Fibroblast of skin of abdomen (primary cell): ENCODE data around the gene ROR1.

Source experiments
- DNase-seq: peaks from one replicate; pipeline ENCODE4 v3.0.0-alpha.2; 2013

The ROR1 gene

DNA sequence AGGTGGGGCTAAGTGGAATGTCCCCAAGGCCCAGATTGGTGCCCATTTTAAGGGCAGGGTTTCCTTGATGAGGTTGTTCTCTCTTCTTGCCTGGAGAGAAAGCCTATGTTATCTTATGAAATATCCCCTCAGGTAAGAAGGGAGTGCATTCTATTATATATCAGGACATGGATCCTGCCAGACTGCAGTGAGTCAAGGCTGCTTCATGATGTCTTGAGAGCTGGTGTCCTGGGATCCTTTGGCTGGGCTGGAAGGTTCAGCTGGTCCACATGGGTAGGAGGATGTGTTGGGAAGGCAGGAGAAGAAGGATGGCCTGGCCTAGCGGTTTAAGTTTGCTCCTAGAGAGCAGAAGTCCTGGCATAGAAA, 207.6 kb downstream of the ROR1 start:
- no peak for DNase-seq

DNA sequence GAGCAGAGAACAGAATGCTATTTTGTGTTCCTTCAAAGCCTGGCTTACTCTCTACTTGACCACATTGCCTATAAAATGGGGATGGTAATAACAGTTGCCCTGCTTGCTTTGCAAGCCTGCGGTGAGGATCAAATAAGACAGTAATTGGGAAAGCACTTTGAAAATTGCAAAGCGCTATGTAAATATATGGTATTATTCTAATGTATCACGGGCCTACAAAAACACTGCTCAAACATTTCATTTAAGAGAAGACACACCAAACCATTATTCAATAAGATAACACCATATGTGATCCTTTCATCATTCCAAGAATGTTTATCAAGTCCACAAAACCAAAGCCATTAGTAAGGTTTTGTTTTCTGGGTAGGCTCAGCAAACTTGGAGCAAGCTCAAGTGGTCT, 208.4 kb downstream of the ROR1 start:
- DNase-seq: no peak

DNA sequence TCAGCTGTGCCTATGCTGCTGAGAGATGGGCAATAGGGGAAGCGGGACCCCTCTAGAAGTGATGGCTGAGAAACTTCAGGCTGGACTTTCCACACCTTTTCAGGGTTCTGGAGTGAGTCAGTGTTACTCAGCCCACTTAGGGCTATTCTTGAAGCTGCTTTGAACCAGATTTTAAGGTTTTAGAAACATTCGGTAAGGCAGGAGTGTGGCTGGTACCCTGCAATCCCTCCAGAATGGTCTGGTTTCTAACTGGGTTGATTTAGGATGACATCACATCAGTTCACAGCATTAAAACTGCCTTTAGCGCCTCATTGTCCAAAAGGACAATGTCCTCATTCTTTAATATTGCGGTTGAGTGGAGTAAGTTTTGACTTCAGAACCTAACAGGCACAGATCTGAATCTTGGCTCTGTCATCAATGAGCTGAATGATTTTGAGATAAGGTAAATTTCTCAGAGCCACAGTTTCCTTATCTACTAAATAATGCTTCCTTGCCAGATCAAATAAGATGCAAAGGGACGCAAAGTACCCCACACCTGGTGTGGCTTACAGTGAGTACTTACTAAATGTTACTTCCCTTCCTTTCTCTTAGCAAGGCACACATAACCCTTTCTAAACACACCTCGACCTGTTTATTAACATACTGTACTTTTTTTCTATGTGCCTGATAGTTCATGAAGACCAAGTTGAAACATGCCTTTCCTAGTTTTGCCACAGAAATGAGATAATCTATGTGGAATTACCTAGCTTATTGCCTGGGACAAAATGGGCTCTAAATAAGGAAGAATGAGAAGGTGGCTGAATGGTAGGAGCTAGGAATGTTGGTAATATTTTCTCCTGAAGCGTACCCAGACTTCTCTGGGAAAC, 209.8 kb downstream of the ROR1 start:
- DNase-seq: no peak

DNA sequence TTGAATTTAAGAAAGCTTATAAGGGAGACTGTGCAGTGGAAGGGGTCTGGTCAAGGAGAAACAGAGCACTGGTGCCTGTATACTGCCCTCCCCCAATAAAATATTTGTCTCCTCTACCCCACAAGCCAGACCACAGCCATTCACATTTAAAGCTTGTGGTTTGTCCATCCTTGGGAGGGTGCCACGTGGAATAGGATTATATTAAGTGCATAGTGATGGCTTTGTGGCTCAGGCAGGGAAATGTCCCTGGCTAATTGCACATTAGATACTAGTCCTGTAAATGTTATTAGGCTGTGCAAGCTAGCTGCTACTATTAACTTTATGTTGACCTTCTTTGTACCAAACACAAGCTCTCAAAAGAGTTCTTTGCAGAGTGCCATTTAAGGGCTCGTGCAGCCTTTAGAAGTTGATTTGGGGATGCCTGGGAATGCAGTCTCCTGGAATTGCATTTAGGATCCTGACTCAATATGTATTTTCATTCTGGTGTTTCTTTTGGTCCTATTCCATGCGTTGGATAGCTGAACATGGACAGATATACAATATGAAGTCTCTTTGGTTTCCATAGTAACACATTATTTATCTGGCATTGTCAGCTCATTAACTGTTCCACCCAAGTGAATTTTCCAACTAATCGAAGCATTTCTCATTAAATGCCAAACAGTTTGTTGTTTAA, 210.6 kb downstream of the ROR1 start:
- peak; percentile 65 for DNase-seq

DNA sequence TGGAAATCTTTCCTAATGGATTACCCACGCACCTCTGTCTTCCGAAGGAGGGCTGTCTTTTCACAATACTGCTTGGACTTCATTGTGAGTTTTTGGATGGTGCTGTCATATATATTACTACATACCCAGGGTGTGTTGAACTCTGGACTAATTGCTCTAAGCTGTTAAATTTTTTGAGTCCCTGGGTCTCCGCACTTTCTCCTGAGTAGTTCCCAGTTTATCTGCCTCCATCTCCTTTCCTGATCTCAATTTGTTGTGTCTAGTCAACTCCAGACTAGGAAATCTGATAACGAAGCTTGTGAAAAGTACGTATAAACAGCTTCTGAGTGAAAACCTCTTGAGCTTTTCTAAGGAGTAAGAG, 211.1 kb downstream of the ROR1 start:
- DNase-seq: no peak

DNA sequence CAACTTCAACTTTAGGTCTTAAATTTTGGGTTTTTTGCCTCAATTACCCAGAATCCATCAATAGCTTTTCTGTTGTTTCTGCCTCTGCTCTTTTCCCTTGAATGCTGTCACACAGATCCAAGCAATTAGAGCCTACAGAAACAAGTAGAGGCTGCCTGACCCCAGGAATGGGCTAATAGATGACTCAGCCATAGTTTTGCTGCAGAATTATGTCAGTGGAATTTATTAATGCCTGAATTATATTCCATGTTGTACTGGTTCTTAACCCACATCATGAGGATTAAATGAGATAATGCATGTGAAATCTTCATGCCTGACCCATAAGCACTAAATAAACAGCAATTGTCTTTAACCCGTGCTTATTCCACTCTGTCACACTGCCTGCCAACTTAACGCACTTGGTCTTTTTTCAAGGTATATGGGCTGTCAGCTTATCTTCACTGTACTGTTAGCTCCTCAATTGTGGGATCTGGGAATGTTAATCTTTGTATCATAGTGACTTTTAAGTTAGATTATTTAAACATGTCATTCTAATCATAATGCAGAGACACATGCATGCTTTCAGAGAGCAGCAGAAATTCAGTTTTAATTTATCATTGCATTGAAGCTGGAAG, 213.3 kb downstream of the ROR1 start:
- DNase-seq: peak; percentile 77

DNA sequence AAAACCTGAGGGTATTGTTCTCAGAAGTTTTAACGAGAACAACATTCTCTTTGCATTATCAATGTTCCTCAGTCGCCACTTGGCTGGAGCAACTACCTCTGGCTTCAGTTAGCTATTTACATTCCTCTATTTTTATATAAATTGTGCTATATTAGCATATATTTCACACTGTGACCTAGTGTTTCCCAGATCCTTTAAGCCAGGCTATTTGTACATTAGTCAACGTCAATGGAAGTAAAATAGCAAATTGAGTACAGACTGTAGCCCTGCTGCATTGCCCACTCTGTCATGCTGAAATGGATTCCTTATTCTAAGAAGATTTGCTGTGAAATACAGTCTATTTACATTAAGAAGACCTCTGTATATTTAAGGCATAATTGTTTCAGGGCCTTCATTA, 213.8 kb downstream of the ROR1 start:
- DNase-seq: no peak

DNA sequence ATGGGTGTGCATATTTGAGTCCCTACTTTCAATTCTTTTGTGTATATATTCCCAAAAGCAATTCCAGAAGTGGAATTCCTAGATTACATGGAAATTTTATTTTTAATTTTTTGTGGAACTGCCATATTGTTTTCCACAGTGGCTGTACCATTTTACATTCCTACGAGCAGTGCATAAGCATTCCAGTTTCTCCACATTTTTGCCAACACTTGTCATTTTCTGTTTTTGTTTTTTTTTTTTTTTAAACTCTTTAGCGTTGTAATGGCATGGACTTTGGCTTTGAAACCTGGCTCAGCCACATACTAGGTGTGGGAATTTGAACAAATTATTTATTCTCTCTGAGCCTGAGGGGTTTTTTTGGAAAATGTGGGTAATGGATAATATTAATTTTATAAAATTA, 215.1 kb downstream of the ROR1 start:
- DNase-seq: no peak

DNA sequence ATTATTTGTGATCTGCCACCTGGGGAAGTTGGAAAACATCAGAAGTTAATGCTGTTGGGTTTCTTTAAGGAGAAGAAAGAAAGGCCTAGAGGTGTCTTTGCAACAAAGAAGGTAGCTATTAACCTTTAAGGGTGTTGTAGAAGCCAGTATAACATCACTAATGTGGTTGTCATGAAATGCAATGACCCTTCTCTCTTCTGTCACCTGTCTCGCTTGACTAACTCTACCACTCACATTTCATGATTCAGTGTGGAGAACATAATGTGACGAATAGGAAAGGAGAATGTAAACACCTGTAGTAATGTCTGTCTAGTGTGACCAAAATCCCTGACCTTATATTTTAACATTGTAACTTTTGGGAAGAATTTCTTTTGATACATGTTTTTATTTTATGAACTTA, 217.9 kb downstream of the ROR1 start:
- DNase-seq: no peak

DNA sequence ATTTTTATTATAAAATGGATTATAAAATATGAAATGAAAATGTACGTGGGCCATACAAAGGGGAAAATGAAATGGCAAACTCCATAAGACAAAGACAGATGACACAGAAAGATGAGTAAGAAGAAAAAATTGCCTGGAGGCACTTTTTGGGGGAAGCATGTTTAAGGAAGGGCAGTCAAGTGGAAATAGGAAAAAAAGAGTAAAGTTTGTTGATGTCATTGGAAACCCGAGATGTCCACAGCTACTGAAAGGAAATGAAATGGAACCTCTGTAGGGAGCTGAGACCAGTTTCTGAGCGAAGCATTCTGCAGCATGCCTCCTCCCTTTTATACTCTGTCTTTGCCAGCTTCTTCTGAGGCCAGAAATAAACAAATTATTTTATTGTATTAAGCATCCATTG, 226.2 kb downstream of the ROR1 start:
- DNase-seq: peak; percentile 24

DNA sequence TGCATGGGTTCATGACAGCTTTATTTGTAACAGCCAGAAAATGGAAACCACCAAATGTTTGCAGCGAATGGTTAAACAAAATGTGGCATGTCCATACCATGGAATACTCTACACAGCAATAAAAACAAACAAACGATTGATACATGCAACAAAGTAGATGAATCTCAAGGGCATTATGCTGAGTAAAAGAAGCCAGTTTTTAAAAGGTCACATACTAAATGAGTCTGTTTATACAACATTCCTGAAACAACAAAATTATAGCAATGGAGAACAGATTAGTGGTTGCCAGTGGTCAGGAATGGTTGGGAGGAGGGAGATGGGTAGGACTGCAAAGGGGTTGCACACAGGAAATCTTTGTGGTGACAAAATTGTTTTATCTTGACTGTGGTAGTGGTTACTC, 227.2 kb downstream of the ROR1 start:
- no peak for DNase-seq

DNA sequence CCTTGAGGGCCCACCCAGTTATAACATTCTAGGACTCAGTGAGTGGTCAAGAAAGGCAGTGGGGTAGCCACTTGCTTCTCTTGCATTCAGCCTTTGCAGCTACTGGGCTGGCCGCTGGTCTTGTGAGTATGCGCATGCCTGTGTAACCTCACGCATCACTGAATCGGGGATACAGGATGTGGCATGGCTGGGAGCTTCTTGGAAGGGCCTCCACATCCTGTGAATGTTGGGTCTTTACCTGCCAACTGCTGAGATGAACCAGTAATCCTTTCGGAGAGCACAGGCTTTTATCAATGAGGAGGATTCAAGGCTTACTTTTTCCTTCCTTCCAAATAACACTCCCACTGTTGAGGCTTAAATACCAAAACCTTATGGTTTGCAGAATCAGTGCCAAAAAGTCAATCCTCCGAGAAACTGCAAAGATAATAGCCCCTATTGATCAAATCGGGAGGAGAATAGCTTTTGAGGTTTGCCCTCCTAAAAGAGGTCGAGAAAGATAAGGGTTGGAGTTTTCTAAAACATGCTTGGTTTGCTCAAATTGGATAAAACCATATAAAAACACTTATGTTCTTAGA, 230.7 kb downstream of the ROR1 start:
- DNase-seq: no peak

DNA sequence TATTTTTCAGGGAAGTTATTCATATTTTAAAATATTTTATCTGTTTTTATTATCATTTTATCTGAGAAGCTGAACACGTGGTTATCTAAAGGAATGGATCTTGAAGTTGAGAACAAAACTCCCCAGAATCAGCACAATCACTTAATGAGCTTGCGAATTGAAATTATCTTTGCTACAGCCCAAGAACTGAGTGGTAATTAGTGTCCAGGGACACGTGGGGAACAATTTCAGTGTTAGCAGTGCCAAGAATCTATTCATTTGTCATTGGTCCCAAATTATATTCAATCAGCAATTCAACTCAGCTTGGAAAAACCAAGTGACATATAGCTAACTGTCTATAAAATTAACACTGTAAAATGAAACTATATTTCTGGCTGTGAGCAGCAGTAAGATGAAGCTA, 232.0 kb downstream of the ROR1 start:
- no peak for DNase-seq

DNA sequence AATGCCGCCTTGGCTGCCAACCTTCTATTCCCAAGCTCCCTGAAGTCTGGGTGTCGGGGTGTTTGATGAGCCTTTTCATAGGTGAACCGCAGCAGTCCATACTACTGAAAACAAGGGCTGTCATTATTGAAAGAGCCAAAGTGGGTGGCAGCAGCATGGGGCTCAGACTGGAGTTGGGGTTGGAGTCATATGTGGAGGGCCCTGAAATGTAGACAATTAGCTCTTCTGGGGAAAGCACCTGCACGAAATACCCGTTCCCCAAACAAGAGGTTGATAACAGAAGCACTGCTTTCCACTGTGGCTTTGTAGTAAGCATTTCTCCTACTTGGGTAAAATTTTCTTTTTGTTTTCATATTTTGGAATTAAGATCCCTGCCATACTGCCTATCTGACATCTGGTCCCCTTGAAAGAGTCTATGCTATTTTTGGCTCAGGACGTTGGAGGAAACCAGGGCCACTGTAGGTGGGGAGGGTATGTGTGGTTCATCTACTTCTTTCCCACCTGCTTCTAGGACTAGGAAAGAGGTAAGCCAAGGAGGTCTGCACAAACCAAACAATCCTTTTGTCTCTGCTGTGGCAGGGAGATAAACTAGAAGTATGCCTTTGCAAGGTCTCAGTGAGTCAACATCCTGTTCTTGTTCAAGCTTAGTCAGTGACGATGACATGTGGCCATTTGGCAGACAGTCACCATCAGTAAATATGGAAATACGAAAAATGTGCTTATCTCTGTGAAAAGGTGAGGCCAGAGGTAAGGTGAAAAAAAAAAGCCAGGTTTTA, 232.6 kb downstream of the ROR1 start:
- peak; percentile 52 for DNase-seq

DNA sequence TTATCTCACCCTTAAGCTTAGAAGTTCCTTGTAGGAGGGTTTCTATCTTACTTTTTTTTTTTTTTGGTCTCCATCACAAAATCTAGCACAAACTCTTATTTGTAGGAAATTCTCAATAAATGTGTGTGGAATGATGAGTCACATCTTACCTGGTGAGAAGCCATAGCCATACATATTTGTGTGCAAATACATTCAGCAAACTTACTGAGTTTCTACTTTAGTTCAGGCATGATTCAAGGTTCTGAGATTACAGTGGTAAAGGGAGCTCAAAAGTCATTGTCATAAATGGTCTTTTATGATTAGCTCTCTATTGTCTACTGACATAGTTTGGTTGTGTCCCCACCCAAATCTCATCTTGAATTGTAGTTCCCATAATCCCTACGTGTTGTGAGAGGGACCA, 236.5 kb downstream of the ROR1 start:
- DNase-seq: no peak

DNA sequence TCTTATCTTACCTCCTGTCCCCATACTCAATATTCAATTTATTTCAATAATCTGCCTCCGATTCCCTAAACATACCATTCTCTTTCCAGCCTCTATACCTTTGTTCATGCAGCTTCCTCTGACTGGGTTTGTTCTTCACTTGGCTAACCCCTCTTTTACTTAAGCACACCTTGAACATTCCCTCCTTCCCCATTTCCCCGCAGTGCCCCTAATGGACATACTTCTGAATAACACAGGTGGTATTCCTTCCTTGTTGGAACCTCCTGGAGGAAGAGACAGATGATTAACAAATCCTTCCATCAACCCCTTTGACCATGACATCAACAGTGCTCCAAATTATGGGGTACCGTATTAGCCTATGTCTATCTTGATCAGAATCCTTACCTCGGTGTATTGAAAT, 239.6 kb downstream of the ROR1 start:
- no peak for DNase-seq

DNA sequence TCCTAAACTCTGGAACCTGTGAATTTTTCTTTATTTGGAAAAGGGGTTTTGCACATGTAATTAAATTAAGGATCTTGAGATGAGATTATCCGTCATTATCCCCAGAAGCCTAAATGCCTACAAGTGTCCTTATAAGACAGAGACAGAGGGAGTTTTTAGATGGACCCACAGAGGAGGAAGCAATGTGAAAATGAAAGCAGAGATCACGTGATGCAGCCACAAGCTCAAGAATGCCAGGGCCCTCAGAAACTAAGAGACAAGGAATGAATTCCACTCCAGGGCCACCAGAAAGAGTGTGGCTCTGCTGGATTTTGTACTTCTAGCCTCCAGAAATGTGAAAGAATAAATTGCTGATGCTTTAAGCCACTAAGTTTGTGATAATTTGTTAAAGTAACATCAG, 246.0 kb downstream of the ROR1 start:
- peak; percentile 76 for DNase-seq

DNA sequence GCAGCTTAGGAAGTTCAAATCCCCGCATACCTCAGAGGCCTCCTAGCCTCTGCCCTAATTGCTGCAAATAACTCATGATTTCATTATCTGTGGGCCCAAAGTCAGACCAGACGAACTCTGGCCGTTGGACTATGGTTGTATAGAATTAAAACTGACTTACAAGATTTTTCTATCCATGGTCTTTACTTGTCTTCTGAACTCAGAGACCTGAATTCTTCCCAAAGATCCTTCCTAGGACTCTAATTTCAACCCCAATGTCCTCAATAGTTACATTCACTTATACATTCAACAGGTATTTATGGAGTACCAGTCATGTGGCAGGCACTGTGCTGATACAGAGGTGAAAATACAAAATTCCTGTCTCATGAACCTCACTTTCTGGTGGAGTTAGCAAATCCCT, 247.2 kb downstream of the ROR1 start:
- DNase-seq: no peak

DNA sequence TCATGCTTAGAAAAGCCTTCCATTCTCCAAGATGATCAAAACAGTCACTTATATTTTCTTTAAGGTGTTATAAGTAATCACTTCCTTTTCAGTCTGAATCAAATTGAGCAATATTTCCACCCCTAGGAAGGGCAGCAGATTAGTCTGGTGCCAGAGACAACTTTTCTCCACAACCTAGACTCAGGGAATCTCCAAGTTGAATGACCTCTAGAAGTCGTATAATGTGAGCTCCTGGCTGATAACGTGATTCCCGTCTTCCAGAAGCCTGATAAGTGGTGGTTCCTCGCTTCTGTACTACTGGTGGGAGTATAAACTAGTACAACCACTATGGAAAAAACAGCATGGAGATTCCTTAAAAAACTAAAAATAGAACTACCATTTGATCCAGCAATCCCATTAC, 251.2 kb downstream of the ROR1 start:
- DNase-seq: no peak

DNA sequence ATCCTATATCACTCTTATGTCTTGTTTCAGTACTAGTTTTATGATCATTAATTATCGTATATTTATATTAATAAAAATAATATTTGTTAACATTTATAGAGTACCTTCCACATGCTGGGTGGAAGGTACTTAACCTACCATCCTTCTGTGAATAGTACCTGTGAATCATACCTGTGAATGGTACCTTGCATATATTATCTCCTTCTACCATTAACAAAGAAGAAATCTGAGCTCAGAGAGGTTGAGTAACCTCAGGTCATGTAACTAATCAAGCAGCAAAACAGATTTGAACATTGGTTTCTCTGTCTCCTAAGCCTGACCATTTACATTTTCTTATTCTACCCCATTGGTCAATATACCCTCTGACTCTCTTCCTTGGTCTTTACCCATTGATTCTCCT, 255.2 kb downstream of the ROR1 start:
- no peak for DNase-seq

DNA sequence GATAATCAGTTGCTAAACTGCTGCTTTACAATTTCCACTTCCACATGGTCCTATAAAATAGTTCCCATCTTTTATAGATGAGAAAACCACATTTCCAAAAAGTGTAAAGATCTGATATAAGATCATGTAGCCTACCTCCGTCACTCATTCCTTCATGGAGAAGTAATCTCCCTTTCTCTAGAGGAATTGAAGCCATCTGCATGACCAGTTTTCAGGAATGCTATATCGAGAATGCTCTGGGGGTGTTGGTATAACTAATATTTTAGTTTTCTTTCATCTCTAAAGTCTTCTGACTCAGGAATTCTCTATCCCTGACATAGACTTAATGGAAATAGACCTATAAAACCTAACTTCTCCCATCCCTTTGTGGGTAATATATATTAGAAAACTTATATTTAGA, 256.6 kb downstream of the ROR1 start:
- DNase-seq: no peak

DNA sequence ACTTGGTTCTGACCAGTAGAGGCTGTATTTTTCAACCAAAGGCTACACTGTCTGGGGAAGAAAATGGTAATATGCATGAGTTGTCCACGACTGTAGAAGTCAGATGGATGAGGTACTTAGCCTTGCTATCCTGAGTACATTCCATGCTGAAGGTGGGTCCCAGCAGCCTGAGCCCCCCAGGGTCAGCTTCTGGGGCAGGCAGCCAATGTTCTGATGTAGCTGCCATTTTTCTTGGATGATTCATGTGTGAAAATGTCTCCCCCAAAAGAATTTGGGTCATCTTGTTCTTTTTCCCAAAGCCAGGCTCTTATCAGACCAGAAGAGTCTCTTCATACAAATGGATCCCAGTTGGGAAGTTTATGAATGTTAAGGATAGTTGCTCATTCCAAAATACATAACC, 257.4 kb downstream of the ROR1 start:
- DNase-seq: peak; percentile 44

DNA sequence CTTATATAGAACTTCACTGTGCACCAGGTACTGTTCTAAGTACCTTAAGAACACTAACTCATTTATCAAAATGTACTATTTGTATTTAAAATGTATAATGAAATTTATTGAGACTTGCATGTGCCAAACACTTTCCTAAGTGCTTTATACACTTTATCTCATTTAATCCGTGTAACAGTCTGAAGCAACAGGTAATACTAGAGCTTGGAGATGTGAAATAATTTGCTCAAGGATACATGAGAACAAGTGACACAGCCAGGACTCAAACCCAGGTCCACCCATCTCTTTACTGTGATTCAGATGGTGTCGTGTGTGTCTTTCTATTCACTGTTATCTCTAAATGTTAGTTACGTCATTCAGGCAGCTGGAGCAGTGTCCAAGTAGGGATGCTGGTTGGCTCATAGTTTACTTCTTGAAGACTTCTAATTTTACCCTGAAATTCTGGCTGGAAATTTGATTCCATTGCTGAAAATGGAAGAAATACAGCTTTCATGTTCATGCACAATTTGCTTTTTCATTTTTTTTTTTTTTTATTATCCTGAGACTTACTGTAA, 259.9 kb downstream of the ROR1 start:
- peak; percentile 28 for DNase-seq
